HepG2 (cell line): ENCODE results near the gene HNRNPUL2. TPM values are rescaled to one million over a fixed set of nuclear protein-coding genes. Genes with fewer than 3 reads are reported as not detected.

Source experiments
- AGO2 ChIP-seq: fragments of 200-400 bp; formaldehyde crosslinking; optimal IDR thresholded peaks from 2 replicates; pipeline ENCODE3; 2017; ENCODE audit warnings: mild to moderate bottlenecking, low read depth, low read length, moderate library complexity
- ARNT ChIP-seq: fragments of 450-650 bp; IDR thresholded peaks from 2 replicates; pipeline ENCODE4 v1.6.1; 2017
- BRD4 ChIP-seq: sonication (generic); formaldehyde crosslinking; IDR thresholded peaks from 2 replicates; pipeline ENCODE4 v1.4.0; 2020; ENCODE audit warnings: missing genetic modification reagents
- ESRRA ChIP-seq: sonication (generic); formaldehyde crosslinking; IDR thresholded peaks from 2 replicates; pipeline ENCODE4 v1.5.1; 2020; ENCODE audit warnings: mild to moderate bottlenecking, low read depth, missing genetic modification reagents
- GPBP1L1 ChIP-seq: sonication (generic); formaldehyde crosslinking; IDR thresholded peaks from 2 replicates; pipeline ENCODE4 v1.5.0; 2020; ENCODE audit warnings: mild to moderate bottlenecking, missing genetic modification reagents
- MED1 ChIP-seq: sonication (generic); formaldehyde crosslinking; IDR thresholded peaks from 2 replicates; pipeline ENCODE4 v1.4.0; 2020; ENCODE audit warnings: missing genetic modification reagents
- NFATC3 ChIP-seq: sonication (generic); formaldehyde crosslinking; IDR thresholded peaks from 2 replicates; pipeline ENCODE4 v1.5.1; 2020; ENCODE audit warnings: mild to moderate bottlenecking, missing genetic modification reagents
- POLR2A ChIP-seq, 2 experiments: IDR thresholded peaks; 2 replicates each; pipeline ENCODE4 v1.6.1; 2011; ENCODE audit warnings: low read depth in 2 of 2, low read length in 2 of 2, mild to moderate bottlenecking in 1 of 2, moderate library complexity in 1 of 2; ENCODE audit not compliant: insufficient read depth in 1 of 2
- SMAD3 ChIP-seq: sonication (generic); formaldehyde crosslinking; IDR thresholded peaks from 2 replicates; pipeline ENCODE4 v1.4.0; 2020; ENCODE audit warnings: missing genetic modification reagents
- TOPORS ChIP-seq: sonication (generic); formaldehyde crosslinking; IDR thresholded peaks from 2 replicates; pipeline ENCODE4 v1.8.0; 2023; ENCODE audit warnings: mild to moderate bottlenecking, missing genetic modification reagents
- ZNF224 ChIP-seq: sonication (generic); formaldehyde crosslinking; IDR thresholded peaks from 2 replicates; pipeline ENCODE4 v1.5.0; 2020; ENCODE audit warnings: mild to moderate bottlenecking, missing genetic modification reagents
- ZNF430 ChIP-seq: sonication (generic); formaldehyde crosslinking; IDR thresholded peaks from 2 replicates; pipeline ENCODE4 v1.9.0; 2021; ENCODE audit warnings: mild to moderate bottlenecking, missing genetic modification reagents
- ZNF629 ChIP-seq: sonication (generic); formaldehyde crosslinking; conservative IDR thresholded peaks from 2 replicates; pipeline ENCODE4 v1.5.0; 2020; ENCODE audit warnings: missing genetic modification reagents
- ZNF687 ChIP-seq: sonication (generic); formaldehyde crosslinking; IDR thresholded peaks from 2 replicates; pipeline ENCODE4 v1.5.1; 2020; ENCODE audit warnings: mild to moderate bottlenecking, missing genetic modification reagents, moderate library complexity
- ZNF691 ChIP-seq: sonication (generic); formaldehyde crosslinking; IDR thresholded peaks from 2 replicates; pipeline ENCODE4 v1.4.0; 2020; ENCODE audit warnings: missing genetic modification reagents, low read depth, mild to moderate bottlenecking, borderline replicate concordance
- ZNF75D ChIP-seq: sonication (generic); formaldehyde crosslinking; IDR thresholded peaks from 2 replicates; pipeline ENCODE4 v1.8.1; 2023; ENCODE audit warnings: missing genetic modification reagents, mild to moderate bottlenecking, borderline replicate concordance
- ZNF773 ChIP-seq: sonication (generic); formaldehyde crosslinking; IDR thresholded peaks from 2 replicates; pipeline ENCODE4 v1.4.0; 2020; ENCODE audit warnings: missing genetic modification reagents, borderline replicate concordance
- ZNF816 ChIP-seq: sonication (generic); formaldehyde crosslinking; IDR thresholded peaks from 2 replicates; pipeline ENCODE4 v1.8.0; 2022; ENCODE audit warnings: missing genetic modification reagents, mild to moderate bottlenecking, borderline replicate concordance
- polyA plus RNA-seq, 8 experiments: library from polyadenylated mRNA; depleted of rRNA in 3 of 8; stranded (reverse) in 7 of 8; unstranded in 1 of 8; fragments of >200 nt; fragmentation: Illumina TruSeq in 4 of 8; extraction: Trizol in 4 of 8; gene quantifications; 2 replicates each; pipeline versions ENCODE4 v1.2.1 to v1.2.3, GENCODE V29; 2011 to 2016; ENCODE audit warnings: low read depth in 4 of 8, missing spikeins in 1 of 8, mixed read lengths in 1 of 8; ENCODE audit not compliant: insufficient read depth in 1 of 8
- total RNA-seq, 5 experiments: library from RNA; depleted of rRNA; stranded (reverse); fragments of >200 nt; fragmentation: Illumina TruSeq; extraction: Trizol; gene quantifications; 2 replicates each; pipeline ENCODE4 v1.2.3, GENCODE V29; 2016; ENCODE audit warnings: low read depth in 1 of 5
- TF ChIP-seq, protein P1 (sequence below): IDR thresholded peaks from 2 replicates; pipeline ENCODE4 v1.6.1; 2012; ENCODE audit warnings: low read depth, low read length, improper control_type of control experiment
- TF ChIP-seq, protein P2 (sequence below): sonication (generic); formaldehyde crosslinking; IDR thresholded peaks from 2 replicates; pipeline ENCODE4 v1.9.0; 2021; ENCODE audit warnings: missing genetic modification reagents, borderline replicate concordance

The HNRNPUL2 gene
- total and polyA plus RNA-seq, 2 of the 13 experiments (the other 11 are each of a cell fraction or from before 2014, with no cell fraction given) = 8.4 to 9.6 TPM

GRCh38 chr11:62666259-62666926, 60.9 kb downstream of the HNRNPUL2 start (continued):
- no peak for TF ChIP-seq BRD4
- peak; percentile 89 for TF ChIP-seq AGO2
- TF ChIP-seq TOPORS (CRISPR knock-in tag) = no peak
- TF ChIP-seq, protein P1, sequence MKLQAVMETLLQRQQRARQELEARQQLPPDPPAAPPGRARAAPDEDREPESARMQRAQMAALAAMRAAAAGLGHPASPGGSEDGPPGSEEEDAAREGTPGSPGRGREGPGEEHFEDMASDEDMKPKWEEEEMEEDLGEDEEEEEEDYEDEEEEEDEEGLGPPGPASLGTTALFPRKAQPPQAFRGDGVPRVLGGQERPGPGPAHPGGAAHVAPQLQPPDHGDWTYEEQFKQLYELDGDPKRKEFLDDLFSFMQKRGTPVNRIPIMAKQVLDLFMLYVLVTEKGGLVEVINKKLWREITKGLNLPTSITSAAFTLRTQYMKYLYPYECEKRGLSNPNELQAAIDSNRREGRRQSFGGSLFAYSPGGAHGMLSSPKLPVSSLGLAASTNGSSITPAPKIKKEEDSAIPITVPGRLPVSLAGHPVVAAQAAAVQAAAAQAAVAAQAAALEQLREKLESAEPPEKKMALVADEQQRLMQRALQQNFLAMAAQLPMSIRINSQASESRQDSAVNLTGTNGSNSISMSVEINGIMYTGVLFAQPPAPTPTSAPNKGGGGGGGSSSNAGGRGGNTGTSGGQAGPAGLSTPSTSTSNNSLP = no peak
- no peak for TF ChIP-seq GPBP1L1 (CRISPR knock-in tag)
- TF ChIP-seq POLR2A (IDR thresholded peaks at IDR 0.05; ENCODE audit: insufficient read depth in 1 of 2, low read depth in 2 of 2, low read length in 2 of 2) = peak; percentile 52 to 56; a peak in 3 of 4 replicates
- TF ChIP-seq ZNF773 (CRISPR knock-in tag) = no peak
- TF ChIP-seq ZNF687 (CRISPR knock-in tag) = peak; percentile 52; the same call in 1 of the 2 replicates
- TF ChIP-seq ARNT = no peak
- no peak for TF ChIP-seq ZNF224 (CRISPR knock-in tag)
- no peak for TF ChIP-seq ZNF691
- no peak for TF ChIP-seq NFATC3 (CRISPR knock-in tag)
- no peak for TF ChIP-seq SMAD3 (CRISPR knock-in tag)
- TF ChIP-seq ZNF430 (CRISPR knock-in tag) = peak; percentile 76; the same call in 1 of the 2 replicates
- TF ChIP-seq ZNF75D = no peak
- no peak for TF ChIP-seq ZNF816
- TF ChIP-seq ESRRA (CRISPR knock-in tag) = no peak
- no peak for TF ChIP-seq ZNF629
- peak; percentile 37; the same call in 1 of the 2 replicates for TF ChIP-seq MED1 (CRISPR knock-in tag)
- TF ChIP-seq, protein P2, sequence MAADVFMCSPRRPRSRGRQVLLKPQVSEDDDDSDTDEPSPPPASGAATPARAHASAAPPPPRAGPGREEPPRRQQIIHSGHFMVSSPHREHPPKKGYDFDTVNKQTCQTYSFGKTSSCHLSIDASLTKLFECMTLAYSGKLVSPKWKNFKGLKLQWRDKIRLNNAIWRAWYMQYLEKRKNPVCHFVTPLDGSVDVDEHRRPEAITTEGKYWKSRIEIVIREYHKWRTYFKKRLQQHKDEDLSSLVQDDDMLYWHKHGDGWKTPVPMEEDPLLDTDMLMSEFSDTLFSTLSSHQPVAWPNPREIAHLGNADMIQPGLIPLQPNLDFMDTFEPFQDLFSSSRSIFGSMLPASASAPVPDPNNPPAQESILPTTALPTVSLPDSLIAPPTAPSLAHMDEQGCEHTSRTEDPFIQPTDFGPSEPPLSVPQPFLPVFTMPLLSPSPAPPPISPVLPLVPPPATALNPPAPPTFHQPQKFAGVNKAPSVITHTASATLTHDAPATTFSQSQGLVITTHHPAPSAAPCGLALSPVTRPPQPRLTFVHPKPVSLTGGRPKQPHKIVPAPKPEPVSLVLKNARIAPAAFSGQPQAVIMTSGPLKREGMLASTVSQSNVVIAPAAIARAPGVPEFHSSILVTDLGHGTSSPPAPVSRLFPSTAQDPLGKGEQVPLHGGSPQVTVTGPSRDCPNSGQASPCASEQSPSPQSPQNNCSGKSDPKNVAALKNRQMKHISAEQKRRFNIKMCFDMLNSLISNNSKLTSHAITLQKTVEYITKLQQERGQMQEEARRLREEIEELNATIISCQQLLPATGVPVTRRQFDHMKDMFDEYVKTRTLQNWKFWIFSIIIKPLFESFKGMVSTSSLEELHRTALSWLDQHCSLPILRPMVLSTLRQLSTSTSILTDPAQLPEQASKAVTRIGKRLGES (CRISPR knock-in tag) = no peak
